Head of caudate nucleus (tissue), 42 donors: ENCODE measurements around the gene SEPTIN6.
"Not testable (repeated sequence)": the region's sequence is repeated elsewhere in the genome, so short reads cannot be mapped to it uniquely, and the experiment has no call there.

Experiments used
- DNase-seq, 42 donors: peaks; one replicate each; pipeline versions ENCODE4 v3.0.0 to v3.0.0-alpha.2; 2020 to 2021; ENCODE audit warnings: mixed read lengths in 7 of 42
- intact Hi-C: fragments of 100-400 bp; cut with DNase I; formaldehyde crosslinking; loops from one replicate; pipeline ENCODE4 v1.15.0; 2022

The SEPTIN6 gene

DNA sequence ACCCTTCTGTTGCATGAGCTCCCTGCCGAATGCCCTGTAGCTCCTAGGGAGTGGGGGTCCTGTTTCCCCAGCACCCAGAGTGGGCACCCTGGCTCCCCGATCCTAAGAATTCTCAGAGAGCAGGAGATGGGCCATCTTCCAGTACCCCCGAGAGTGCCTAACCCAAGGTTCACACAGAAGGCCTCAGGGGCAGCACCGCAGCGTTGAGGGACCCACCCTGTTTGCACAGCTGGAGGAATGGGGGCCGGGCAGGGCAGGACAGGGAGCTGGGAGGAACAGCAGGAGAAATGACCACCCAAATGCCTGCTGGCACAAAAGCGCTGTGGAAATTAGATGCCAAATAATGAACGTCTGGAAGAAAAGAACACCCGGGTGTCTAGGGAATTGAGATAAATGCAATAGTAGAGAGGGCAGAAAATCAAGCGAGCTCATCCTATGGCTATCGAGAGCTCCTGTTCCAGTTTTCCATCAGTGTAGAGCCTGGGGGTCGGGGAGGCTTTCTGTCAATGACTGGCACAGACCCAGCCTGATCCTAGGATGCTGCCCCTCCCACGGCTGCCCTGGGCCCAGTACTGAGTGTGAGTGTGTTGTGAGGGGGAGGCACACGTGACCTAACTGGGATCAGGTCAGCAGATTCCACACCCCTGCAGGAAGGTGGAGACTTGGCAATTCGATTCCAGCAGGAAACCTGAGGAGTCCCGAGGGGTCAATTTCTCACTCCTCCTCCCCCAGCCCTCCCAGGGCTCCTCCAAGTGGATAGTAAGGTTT is 25.7 kb downstream of the SEPTIN6 start:
- DNase-seq, result no peak
- intact Hi-C loops, result no loop called here

DNA sequence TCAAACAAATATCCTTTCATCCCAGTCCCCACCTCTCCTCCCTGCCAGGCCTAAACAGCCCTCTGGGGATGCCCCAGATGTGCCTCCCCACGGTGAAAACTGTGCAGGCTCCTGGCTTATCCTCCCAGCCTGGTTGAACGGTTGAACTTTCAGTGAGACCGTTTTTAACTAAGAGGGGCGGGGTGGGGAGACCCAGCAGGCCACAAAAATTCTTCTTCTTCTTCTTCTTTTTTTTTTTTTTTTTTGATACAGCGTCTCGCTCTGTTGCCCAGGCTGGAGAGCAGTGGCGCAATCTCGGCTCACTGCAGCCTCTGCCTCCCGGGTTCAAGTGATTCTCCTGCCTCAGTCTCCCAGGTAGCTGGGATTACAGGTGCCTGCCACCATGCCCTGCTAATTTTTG is 28.1 kb downstream of the SEPTIN6 start:
- DNase-seq, intact Hi-C loops: not testable (repeated sequence)

DNA sequence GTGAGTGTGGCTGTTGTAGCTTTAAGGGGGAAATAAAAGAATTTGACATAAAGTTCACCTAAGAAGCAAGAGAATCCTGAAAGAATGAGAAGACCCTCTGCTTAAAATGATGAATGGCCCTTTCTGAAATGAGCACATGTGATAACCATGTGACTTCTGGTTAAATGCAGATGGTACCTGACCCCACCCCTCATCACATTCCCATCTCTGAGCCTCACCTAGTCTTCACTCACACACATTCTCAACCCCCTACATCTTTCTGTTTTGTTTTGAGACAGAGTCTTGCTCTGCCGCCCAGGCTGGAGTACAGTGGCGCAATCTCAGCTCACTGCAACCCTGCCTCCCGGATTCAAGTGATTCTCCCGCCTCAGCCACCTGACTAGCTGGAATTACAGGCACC is 31.5 kb downstream of the SEPTIN6 start:
- intact Hi-C loops, result no loop called here
- DNase-seq, result no peak

DNA sequence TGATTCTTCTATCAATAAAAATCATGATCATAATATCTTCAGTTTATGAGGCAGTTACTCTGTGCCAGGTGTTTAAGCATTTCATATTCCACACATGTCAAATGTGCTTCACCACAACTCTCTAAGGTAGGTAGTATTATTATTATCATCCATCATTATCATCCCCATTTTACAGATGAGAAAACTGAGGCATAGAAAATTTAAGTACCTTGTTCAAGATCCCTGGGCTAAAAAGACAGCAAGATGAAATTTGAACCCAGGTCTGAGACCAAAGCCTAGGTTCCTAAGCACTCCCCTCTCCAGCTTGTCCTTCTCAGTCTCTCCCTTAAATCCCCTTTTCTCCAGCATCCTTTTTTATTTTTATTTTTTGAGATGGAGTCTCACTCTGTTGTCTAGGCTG is 33.4 kb downstream of the SEPTIN6 start:
- intact Hi-C loops, result no loop called here
- no peak for DNase-seq

DNA sequence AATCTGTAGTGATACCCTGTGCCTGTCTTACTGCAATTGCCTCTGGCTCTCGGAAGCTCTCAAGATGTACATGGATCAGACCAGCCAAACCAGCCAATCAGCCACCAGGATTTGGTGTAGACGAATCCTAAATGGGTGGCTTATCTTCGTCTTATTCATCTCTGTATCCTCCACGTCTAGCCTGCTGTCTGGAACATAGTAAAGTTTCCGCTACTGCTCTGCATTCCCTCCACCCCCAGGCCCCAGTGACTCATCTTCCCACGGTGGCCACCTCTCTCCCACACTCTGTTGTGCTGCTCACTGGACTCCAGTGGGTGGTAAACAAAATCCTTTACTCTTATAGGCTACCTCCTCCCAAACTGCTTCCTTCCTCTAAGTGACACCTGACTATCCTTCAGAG is 37.8 kb downstream of the SEPTIN6 start:
- DNase-seq, result no peak
- intact Hi-C loops, result no loop called here

DNA sequence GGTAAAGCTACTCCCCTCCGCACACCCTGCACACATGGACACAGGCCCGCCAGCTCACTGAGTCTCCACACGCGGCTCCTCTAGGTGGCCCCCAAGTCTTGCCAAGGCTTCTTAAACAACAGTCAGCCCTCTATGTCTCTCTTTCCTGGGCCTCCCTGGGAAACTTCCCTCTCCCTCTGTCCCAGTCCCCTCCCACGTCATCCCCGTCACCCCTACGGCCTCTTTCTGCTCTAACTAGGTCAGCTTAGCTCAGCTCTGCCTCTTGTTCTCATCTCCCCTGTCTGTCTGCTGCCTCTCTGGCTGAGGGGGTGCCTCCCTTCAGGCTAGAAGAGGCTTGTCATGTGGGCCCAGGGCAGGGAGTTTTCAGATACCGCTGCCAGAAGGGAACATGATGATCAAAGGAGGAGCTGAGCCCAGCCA is 38.8 kb downstream of the SEPTIN6 start:
- intact Hi-C loops, result no loop called here
- peak in 36 of 42 donors; percentile 1 to 55 (median 22) for DNase-seq

DNA sequence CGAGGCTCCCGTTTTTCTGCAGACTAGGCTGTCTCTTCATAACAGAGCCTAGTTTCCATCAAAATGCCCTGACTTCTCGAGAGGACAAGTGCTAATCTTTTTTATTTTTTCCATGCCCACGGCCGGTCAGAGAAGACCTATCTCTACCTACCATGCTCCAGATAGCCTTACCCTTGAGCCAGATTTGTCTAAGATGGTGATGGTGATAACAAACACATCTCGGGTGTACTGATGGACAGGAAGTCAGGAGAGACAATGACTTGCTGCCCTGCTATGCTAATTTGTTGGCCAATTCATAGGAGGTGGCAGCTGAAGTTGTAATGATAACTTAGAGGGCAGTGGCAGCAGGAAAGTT is 44.6 kb downstream of the SEPTIN6 start:
- intact Hi-C loops, result no loop called here
- no peak for DNase-seq

DNA sequence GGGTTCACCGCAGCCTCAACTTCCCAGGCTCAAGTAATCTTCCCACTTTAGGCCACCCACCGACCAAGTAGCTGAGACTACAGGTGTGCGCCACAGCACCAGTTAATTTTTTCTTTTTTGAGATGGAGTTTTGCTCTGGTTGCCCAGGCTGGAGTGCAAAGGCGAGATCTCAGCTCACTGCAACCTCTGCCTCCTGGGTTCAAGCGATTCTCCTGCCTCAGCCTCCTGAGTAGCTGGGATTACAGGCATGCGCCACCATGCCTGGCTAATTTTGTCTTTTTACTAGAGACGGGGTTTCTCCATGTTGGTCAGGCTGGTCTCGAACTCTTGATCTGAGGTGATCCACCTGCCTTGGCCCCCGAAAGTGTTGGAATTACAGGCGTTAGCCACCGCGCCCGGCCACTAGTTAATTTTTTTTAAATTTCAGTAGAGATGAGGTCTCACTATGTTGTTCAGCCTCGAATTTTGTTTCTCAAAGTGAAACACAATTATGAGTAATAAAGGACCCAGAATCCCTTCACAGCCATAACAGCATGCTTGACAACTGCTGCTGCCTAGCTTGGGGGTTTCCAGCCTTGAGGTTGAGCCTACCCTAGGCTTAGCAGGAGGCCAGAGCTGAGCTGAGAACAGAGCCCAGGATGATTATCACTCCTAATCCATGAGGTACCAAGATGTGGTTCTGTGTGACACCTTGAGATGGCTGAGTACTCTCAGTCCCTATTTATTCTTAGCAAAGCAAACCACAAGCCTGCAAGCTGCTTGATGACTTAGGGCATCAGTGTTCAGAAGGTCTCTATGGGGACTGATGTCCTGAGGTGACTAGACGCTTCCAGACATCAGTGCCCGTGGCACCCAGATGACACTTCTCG is 45.2 kb downstream of the SEPTIN6 start:
- DNase-seq, result no peak
- intact Hi-C loops, result no loop called here

DNA sequence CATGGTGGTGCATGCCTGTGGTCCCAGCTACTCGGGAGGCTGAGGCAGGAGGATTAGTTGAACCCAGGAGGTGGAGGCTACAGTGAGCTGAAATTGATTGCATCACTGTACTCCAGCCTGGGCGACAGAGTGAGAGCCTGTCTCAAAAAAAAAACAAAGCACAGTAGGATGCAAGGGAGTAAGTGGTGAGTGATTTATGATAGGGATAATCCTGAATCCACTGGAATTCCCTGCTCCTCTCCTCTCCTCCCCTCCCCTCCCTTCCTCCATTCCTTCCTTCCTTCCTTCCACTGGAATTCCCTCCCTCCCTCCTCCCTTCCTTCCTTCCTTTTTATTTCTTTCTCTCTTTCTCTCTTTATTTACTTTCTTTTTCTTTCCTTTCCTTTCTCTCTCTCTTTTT is 45.9 kb downstream of the SEPTIN6 start:
- no peak for DNase-seq
- intact Hi-C loops, result no loop called here

DNA sequence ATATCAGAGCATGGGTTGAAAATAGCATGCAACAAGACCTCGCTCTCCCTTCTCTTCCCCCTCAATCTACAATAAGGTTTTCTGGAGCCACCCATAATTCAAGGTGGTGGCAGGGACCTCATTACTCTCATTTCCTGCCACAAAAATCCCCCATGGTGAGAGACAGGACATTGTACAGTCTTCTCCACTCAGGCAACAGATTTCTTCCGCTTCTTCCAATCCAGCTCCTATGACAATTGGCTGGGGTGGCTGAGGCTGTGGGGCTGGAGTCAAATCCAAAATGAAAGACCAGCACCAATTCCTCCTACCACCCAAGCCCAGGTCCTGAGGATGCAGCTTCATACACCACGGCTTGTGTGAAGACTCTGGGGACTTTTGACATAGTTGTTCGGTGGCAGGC is 46.5 kb downstream of the SEPTIN6 start:
- intact Hi-C loops, result no loop called here
- no peak for DNase-seq

DNA sequence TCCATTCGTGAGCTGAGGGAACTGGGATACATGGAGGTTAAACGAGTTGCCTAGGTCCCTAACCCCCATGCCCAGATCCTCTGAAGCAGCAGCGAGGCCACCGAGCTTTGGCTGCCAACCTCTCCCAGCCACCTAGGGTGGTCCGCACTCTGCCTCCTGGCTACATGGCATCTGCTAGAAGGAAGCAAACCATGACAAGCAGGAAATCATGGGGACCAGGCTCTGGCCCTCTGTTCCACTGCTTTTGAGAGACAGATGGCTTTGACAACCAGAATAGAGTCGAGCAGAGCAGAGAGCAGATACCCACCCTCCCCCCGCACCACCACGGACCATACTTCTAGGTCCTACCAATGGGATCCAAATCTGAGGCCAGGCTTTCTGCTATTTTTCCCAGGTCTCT is 49.3 kb downstream of the SEPTIN6 start:
- no peak for DNase-seq

More for the DNA sequence above, 49.3 kb downstream of the SEPTIN6 start:
- intact Hi-C loops, result no loop called here
